Keratinocyte (primary cell): ENCODE data around the gene KRT1.

Source experiments
- EZH2 ChIP-seq: IDR thresholded peaks from one replicate; pipeline ENCODE4 v1.6.1; 2012; ENCODE audit warnings: inconsistent platforms, mild to moderate bottlenecking, low read length, moderate library complexity
- TF ChIP-seq, protein P1 (sequence below), 3 experiments: IDR thresholded peaks in 1 of 3; conservative IDR thresholded peaks in 1 of 3; optimal IDR thresholded peaks in 1 of 3; 2 replicates in 2 of 3; 3 replicates in 1 of 3; pipeline versions ENCODE3 to v1.5.1; 2011; ENCODE audit warnings: low read length in 3 of 3, mild to moderate bottlenecking in 3 of 3, moderate library complexity in 2 of 3, control low read depth in 1 of 3, inconsistent platforms in 1 of 3; ENCODE audit not compliant: insufficient read depth in 2 of 3; ENCODE audit errors: extremely low read depth in 1 of 3

DNA sequence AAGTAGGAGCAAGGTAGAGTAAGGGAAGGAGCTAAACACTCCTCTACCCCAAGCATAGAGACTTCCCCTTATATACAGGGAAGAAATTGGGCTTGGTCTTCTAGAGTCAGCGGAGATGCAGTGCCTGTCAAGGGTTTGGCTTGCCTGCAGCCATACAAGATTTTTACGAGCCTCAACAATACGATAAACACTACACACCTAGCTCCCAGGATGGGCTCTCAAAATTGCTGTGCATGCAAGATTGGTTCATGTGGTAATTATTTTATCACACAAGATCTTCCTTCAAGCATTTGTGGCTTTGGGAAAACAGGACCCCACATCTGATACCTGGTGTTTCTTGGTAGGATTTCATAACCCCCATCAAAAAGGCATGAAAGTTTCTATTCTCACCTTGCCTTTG is at the start of gene KRT1:
- TF ChIP-seq, protein P1, sequence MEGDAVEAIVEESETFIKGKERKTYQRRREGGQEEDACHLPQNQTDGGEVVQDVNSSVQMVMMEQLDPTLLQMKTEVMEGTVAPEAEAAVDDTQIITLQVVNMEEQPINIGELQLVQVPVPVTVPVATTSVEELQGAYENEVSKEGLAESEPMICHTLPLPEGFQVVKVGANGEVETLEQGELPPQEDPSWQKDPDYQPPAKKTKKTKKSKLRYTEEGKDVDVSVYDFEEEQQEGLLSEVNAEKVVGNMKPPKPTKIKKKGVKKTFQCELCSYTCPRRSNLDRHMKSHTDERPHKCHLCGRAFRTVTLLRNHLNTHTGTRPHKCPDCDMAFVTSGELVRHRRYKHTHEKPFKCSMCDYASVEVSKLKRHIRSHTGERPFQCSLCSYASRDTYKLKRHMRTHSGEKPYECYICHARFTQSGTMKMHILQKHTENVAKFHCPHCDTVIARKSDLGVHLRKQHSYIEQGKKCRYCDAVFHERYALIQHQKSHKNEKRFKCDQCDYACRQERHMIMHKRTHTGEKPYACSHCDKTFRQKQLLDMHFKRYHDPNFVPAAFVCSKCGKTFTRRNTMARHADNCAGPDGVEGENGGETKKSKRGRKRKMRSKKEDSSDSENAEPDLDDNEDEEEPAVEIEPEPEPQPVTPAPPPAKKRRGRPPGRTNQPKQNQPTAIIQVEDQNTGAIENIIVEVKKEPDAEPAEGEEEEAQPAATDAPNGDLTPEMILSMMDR (optimal IDR thresholded peaks at IDR 0.05 in 1 of 3, IDR thresholded peaks at IDR 0.05 in 1 of 3, conservative IDR thresholded peaks at IDR 0.05 in 1 of 3; ENCODE audit: extremely low read depth in 1 of 3, insufficient read depth in 2 of 3, low read length in 3 of 3) = no peak
- TF ChIP-seq EZH2 = no peak
